Psoas muscle (tissue), 8 donors: Measurements from ENCODE around the gene ATL1. TPM values are rescaled to one million over a fixed set of nuclear protein-coding genes. Genes with fewer than 3 reads are reported as not detected.
A peak's percentile ranks its signal among the peaks of the same experiment; 100 is the strongest.
"Not testable (repeated sequence)": the region's sequence is repeated elsewhere in the genome, so short reads cannot be mapped to it uniquely, and the experiment has no call there.

Source experiments
- ATAC-seq, 4 donors: fragments of 200-7000 bp; cut with Tn5 transposase; one replicate each; pipeline ENCODE4 v1.9.1; 2020; ENCODE audit warnings: moderate library complexity in 3 of 4, mild to moderate bottlenecking in 2 of 4
- DNase-seq, 2 donors: peaks; one replicate each; pipeline ENCODE4 v3.0.0-alpha.2; 2020
- H3K27ac ChIP-seq: fragments of 200-600 bp; one replicate; pipeline ENCODE4 v1.8.0; 2022
- H3K27me3 ChIP-seq, 3 donors: fragments of 200-600 bp in 1 of 3; one replicate each; pipeline versions ENCODE4 v1.6.1 to v1.8.0; 2013 to 2022; ENCODE audit warnings: low read length in 2 of 3, mild to moderate bottlenecking in 2 of 3, moderate library complexity in 1 of 3; ENCODE audit not compliant: insufficient read depth in 3 of 3
- H3K36me3 ChIP-seq, 2 donors: fragments of 200-600 bp in 1 of 2; one replicate each; pipeline versions ENCODE4 v1.6.1 to v1.8.0; 2013 to 2022; ENCODE audit warnings: low read depth in 1 of 2, mild to moderate bottlenecking in 1 of 2, moderate library complexity in 1 of 2; ENCODE audit not compliant: insufficient read depth in 1 of 2
- H3K4me1 ChIP-seq: fragments of 200-600 bp; one replicate; pipeline ENCODE4 v1.8.0; 2022
- H3K4me3 ChIP-seq: fragments of 200-600 bp; one replicate; pipeline ENCODE4 v1.8.0; 2022; ENCODE audit warnings: mild to moderate bottlenecking
- H3K9me3 ChIP-seq: fragments of 200-600 bp; one replicate; pipeline ENCODE4 v1.8.0; 2022
- CTCF ChIP-seq: fragments of 200-600 bp; IDR thresholded peaks from one replicate; pipeline ENCODE4 v1.8.0; 2022; ENCODE audit warnings: antibody characterized with exemption
- WGBS, 3 donors: extraction: QIAGEN DNeasy Blood & Tissue Kit; methylation state at CpG; one replicate each; pipeline versions ENCODE4 v1.1.6 to v1.1.7; 2013; 5-methylcytosine and 5-hydroxymethylcytosine counted together
- intact Hi-C, 2 donors: fragments of 100-400 bp; cut with DNase I; formaldehyde crosslinking; loops; one replicate each; pipeline versions ENCODE4 v1.11.0 to v1.14.2; 2022
- polyA plus RNA-seq, 3 donors: library from polyadenylated mRNA; stranded (reverse); fragments of 200-250 nt; gene quantifications; one replicate each; pipeline ENCODE4 v1.2.3, GENCODE V29; 2013
- total RNA-seq, 4 donors: library from RNA; stranded (reverse); fragmentation: NEBNext Ultra II Directional in 2 of 4; extraction: Animal tissue kit (Norgen Biotek cat#: 25700) in 2 of 4; gene quantifications; one replicate each; pipeline versions ENCODE4 v1.2.1 to v1.2.4, GENCODE V29; 2021 to 2023
- donor health status: healthy with polysubstance abuse.
- donor health status: DM: no; HTN: no; CAD: no; lungs with moderate emphysema.
- donor health status: Bipolar disorder and iron deficiency.
- donor health status: healthy.
- donor health status: DM: yes; HTN: yes; CAD: no.
- donor health status: DM: no; HTN: no; CAD: no.
- donor health status: DM: no; HTN: no; CAD: no.
- donor health status: DM: yes; HTN: yes; CAD: no.

ATL1 gene
- total and polyA plus RNA-seq, 7 donors: 0.43 to 1.4 (median 0.64) TPM

- H3K36me3 ChIP-seq: no peaks in the 10 kb centered on the region
- ATAC-seq (no peak), DNase-seq (no peak)
- 84 to 93% (median 92%) methylated on average over 3 of the region's 3 CpGs for WGBS, 3 donors
- H3K9me3 ChIP-seq: no peaks in the 10 kb centered on the region
- intact Hi-C loops: no loop called here
- no peak overlapping the region for H3K4me3 ChIP-seq
- H3K27ac ChIP-seq: no peak overlapping the region
- TF ChIP-seq CTCF: no peak
- H3K27me3 ChIP-seq: peaks cover 0 to 12% (median 0%) of the 10 kb centered on the region in 3 donors
- H3K4me1 ChIP-seq: no peaks in the 10 kb centered on the region
These were observed 8.1 kb upstream of the ATL1 start for GRCh38 chr14:50551877-50552276.

GRCh38 chr14:50552796-50553195 lies 7.1 kb upstream of the ATL1 start:
- H3K36me3 ChIP-seq, H3K4me1 ChIP-seq, intact Hi-C loops, DNase-seq, H3K4me3 ChIP-seq, H3K27ac ChIP-seq, H3K9me3 ChIP-seq, ATAC-seq: not testable (repeated sequence)
- peaks cover 0 to 21% (median 0%) of the 10 kb centered on the region in 3 donors for H3K27me3 ChIP-seq
- WGBS, 3 donors: 84 to 94% (median 91%) methylated on average over 3 of the region's 3 CpGs

GRCh38 chr14:50560931-50561285 lies 963 bp downstream of the ATL1 start:
- 4 to 7% (median 5%) methylated on average over 21 of the region's 21 CpGs for WGBS, 3 donors
- no peaks in the 10 kb centered on the region for H3K9me3 ChIP-seq
- H3K27me3 ChIP-seq: peaks cover 0 to 51% (median 2%) of the 10 kb centered on the region in 3 donors
- peak overlapping the region; percentile 86 for H3K4me3 ChIP-seq
- H3K4me1 ChIP-seq: peaks cover 9% of the 10 kb centered on the region
- H3K36me3 ChIP-seq: no peaks in the 10 kb centered on the region
- peak; percentile 45 to 68 (median 59) for ATAC-seq
- H3K27ac ChIP-seq: peak overlapping the region; percentile 68
- no peak for TF ChIP-seq CTCF
- DNase-seq: peak; percentile 85 to 87
- intact Hi-C loops: no loop called here

- Histone ChIP-seq H3K4me3 (no peak overlapping the region), H3K27ac (no peak overlapping the region), H3K4me1 (peaks cover 9% of the 10 kb centered on the region), H3K36me3 (no peaks in the 10 kb centered on the region), H3K27me3 (peaks cover 0 to 33% (median 2%) of the 10 kb centered on the region in 3 donors), H3K9me3 (no peaks in the 10 kb centered on the region)
- intact Hi-C loops: no loop called here
- no peak for ATAC-seq
- DNase-seq: no peak
- TF ChIP-seq CTCF: no peak
- WGBS, 3 donors: 56 to 76% (median 73%) methylated on average over 1 of the region's 1 CpG
These were observed 2.9 kb downstream of the ATL1 start for GRCh38 chr14:50562841-50563240.

- Histone ChIP-seq H3K27ac (no peak overlapping the region), H3K4me3 (no peak overlapping the region), H3K36me3 (no peaks in the 10 kb centered on the region), H3K4me1 (no peaks in the 10 kb centered on the region), H3K27me3 (no peaks in the 10 kb centered on the region), H3K9me3 (peaks cover 11% of the 10 kb centered on the region)
- DNase-seq: no peak
- TF ChIP-seq CTCF: no peak
- intact Hi-C loops: no loop called here
- ATAC-seq: no peak
These were observed 9.8 kb downstream of the ATL1 start for GRCh38 chr14:50569714-50570274.
